COLO829 (cell line): ENCODE data around the gene ANKS1B.
"Not testable (repeated sequence)": the region's sequence is repeated elsewhere in the genome, so short reads cannot be mapped to it uniquely, and the experiment has no call there.

ENCODE experiments used
- DNase-seq: peaks from one replicate; pipeline ENCODE4 v3.0.0; 2012; ENCODE audit warnings: low spot score

Gene ANKS1B

DNA sequence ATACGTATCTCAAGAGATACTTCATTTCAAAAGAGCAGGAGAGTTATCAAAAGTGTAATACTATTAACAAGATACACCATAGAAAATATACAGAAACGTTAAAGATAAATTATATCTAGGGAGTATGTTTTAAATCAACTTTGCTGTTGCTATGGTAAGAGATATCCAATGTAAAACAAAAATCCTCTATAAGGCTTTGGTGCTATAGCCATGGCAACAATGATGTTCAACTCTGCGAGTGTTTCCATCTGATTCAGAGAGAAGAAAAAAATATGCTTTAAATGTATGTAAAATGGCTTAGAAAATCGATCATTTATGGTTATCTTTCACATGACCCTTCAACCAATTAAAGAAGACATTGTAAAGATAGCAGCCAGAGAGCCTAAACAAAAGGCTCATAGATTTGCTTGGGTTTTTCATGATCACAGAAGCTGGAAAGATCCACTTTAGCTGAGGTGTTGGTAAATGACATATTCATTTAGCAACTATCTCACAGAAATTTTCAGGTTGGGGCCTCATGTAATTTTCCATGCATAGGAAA, 724.2 kb downstream of the ANKS1B start:
- DNase-seq, result no peak

DNA sequence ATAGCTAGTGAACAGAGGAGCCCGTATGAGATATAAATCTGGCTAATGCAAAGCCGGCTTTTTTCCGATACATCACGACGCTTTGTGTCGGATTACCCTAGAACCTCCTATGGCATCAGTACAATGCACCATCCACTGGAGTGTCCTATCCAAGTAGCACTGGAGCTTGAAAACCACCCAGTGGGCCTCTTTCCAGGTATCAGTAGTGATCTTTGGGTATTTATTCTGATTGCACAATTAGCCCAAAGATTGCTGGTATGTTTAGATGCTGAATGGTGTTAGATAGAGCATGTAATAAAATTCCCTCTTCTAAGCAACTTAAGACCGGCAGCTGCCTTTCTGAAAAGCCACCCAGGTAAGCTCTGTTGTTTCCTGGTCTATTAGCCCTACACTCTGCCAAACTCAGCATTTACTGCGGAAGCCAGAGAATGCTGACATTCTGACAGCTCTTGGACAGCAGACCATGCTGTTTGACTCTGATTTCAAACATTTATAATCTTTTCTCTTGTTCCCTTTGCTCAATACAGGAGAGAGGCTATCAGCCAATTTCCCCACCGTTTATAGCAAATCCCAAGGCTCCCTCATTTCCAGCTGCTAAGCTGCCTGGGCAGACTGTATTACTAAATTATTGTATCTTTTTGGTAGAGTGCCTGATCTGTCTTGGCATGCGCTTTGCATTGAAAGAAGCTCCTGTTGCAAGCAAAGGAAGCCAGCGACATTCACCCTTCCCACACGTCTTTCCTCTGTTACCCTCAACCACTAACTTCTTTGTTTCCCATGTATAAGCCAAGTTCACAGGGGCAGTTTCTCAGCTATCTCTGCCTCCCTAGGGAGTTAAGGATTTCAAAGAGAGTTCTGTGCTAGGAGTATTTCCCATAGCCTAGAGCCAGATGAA, 725.4 kb downstream of the ANKS1B start:
- DNase-seq, result peak; percentile 91

DNA sequence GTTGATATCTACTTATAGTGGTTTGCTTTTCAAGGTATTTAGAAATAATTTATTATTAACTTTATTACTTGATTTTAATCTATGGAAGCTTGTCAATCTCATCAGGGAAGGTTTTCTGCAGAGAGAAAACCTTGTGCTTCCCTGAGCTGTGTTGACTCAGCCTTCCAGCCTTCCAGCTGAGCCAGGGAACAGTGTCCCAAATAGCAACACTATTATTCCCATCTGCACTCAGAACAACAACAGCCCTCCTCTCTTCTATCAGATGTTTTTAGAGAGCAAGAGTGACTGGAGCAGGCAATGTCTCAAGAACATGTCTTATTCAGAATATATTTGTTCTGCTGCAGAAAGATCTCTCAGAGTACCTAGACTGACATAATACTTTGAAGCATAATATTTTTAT, 727.1 kb downstream of the ANKS1B start:
- no peak for DNase-seq

DNA sequence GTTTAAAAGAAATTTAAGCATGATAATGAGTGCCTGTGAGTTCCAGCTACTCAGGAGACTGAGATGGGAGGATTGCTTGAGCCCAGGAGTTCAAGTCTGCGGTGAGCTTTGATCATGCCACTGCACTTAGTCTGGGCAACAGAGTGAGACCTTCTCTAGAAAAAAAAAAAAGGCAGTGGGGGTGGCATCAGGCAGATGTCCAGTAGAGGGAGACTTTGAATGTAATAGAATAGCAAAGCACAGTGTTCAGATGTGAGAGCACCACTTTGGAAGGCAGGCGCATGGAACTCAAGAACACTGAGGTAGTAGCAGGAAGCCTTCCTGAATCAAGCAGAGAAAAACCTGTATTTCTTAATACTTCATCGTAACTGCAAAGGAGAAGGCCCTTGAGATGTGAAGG, 731.7 kb downstream of the ANKS1B start:
- no peak for DNase-seq

DNA sequence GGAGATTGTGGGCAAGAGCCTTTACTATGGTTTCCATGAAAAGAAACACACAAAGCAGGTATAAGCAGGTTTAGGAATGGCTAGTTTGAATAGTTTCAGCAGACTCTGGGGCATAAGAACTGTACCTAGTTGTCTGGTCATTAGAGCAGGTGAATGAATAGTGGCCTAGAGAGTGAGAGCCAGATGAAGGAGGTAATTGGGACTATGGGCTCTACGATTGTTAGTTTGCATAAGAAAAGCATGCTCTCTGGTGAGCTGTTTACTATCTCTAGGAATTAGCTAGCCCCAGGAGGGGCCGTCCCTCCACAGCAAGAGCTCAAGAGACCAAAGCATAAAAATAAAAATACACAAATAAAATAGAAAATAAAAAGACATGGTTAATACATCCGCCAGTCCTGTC, 734.6 kb downstream of the ANKS1B start:
- DNase-seq, result no peak

DNA sequence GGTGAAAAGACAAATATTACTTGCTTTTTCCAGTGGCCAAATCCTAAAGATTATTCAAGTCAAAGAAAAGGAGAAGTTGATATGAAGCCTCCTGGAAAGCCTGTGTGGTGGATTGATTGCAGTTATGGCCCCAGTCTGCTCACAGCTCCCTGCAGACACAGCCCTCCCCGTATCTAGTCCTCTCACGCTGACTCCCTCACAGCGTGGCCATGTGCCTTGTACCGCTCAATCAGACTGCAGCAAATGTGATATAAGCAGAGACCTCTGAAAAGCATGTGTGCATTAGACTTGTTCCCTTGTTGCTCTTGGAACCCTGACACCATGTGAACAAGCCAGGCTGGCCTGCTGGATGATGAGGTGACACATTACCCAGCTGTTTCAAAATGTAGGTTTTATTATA, 735.2 kb downstream of the ANKS1B start:
- no peak for DNase-seq

DNA sequence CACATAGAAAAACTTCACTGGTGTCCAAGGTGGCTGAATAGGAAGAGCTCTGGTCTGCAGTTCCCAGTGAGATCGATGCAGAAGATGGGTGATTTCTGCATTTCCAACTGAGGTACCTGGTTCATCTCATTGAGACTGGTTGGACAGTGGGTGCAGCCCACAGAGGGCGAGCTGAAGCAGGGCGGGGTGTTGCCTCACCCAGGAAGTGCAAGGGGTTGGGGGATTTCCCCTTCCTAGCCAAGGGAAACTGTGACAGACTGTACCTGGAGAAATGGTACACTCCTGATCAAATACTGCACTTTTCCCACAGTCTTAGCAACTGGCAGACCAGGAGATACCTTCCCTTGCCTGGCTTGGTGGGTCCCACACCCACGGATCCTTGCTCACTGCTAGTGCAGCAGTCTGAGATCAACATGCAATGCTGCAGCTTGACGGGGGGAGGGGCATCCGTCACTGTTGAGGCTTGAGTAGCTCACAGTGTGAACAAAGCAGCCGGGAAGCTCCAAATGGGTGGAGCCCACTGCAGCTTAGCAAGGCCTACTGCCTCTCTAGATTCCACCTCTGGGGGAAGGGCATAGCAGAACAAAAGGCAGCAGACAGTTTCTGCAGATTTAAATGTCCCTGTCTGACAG, 746.7 kb downstream of the ANKS1B start:
- not testable (repeated sequence) for DNase-seq

DNA sequence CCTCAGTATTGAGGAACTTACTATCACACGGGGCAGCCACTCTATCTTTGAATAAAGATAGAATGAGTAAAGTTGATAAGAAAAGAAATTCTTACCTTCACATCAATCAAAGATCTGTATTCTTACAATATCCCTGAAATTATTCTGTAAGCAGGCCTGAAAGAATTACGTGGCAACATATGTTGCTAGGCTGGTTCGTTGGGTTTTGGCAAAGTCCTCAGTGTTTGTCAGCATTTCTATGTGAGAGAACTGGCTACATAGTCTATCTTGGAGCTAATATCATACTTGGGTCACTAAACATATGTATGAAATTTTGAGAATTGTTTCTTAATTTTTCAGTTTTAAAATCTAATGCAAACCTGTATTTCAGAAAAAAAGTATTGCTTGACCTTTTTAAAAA, 749.4 kb downstream of the ANKS1B start:
- DNase-seq, result no peak

DNA sequence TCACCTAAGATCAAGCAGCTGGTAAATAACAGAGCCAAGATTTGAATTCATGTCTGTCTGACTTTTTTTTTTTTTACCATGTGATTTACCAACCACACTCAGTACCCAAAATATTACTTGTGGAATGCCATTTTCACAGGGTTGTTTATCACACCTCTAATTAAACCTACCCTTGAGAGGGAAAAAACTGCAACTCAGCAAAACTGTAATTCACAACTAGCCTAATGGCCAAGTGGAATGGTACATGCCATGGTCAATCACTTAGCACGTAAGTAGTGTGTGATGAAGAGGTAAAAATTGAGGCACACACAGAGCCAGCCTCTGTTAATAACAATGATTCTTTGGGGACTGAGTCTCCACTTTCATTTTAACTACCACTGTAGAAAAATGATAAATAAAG, 750.0 kb downstream of the ANKS1B start:
- no peak for DNase-seq

DNA sequence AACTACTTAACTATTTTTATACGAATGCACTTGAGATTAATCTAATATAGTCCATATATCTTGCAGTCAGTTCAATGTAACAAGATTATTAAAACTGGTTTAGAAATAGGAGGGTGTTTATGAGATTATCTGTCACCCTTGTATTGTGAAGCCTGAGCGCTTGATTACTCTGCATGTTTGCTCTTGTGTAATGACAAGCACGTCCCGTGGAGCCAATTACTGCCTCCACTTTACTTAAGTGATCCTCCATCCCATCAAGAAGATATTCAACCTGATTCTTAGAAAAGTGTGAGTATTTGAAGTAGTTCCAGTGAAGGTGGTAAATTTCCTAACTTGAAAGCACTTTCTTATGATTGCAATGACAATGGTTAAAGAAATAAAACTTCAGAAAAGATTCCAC, 752.4 kb downstream of the ANKS1B start:
- DNase-seq, result no peak

DNA sequence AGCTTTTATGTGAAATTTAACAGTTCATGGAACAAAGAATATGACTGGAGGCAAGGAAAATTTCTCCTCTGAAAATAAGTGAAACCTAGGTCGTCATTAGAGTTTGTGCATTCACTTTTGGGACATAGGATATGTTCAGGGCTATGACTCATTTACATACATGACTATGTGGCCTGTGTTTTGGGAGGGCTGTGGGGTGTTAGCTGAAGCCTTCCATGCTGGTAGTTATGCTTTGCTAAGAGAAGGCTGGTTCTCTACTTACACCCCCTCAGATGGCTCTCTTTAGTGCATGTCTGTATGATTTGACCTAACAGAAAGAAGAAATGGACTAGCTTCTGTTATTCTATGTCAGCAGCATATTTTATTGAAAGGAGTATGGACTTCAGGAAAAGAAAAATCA, 753.7 kb downstream of the ANKS1B start:
- DNase-seq, result no peak

DNA sequence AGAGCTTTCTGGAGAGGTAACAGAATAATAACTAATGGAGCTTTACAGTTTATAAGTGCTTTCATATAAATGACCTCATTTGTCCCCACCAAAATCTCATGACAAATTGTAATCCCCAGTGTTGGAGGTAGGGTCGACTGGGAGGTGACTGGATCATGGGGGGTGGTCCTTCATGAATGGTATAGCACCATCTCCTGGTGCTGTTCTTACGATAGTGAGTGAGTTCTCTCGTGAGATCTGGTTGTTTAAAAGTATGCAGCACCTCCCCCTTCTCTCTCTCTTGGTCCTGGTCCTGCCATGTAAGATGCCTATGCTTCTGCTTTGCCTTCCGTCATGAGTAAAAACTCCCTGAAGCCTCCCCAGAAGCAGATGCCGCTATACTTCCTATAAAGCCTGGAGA, 760.5 kb downstream of the ANKS1B start:
- DNase-seq, result no peak

DNA sequence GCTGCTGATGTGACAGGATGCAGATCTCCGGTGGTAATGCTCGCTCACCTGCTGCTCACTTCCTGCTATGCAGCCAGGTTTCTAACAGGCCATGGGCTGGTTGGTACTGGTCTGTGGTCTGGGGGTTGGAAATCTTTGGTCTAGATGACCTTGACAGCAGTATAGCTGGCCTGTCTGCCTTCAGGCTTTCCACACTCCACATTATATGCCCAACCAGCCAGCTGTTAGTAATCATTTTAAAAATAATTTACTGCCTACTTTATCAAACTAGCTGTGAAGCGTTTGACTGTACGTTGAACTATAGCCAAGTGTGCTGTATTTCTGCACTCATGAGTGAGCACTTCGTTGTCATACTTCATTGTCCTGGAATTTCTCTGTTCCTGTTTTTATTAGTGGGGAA, 761.2 kb downstream of the ANKS1B start:
- DNase-seq, result no peak

DNA sequence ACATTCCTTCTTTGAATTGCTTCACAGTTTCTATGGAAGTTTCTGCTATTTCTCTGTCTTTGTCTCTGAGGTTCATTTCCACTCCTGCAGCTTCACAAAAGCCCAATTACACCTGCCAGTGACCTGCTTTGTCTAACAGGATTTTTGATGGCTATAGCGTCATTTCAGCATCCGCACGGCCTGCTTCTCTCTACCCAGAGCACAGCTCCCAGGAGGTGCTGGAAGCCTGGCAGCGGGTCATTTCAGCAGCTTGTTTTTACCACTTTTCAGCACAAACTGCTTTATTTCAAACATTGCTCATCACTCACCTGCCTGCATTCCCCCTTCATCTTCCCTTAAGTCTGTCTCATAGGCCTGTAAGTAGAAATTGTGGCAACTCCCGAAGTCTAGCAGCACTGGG, 771.7 kb downstream of the ANKS1B start:
- no peak for DNase-seq

DNA sequence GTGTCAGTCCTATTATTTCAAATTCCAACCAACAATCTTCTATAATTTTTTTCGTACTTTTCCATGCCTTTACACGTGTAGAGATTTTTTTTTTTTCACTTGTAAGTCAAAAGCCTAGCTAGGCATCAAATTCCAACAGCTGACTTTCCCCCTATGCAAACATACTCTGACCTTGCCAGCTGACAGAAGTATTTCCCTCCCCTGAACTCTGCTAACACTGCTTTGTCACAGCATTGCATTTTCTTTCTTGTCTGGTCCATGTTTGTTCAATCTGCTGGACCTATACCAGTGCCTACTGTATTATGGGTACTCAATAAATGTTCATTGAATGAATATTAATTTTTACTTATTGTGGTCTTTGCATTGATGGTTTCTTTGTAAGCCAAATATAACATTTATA, 772.5 kb downstream of the ANKS1B start:
- no peak for DNase-seq

DNA sequence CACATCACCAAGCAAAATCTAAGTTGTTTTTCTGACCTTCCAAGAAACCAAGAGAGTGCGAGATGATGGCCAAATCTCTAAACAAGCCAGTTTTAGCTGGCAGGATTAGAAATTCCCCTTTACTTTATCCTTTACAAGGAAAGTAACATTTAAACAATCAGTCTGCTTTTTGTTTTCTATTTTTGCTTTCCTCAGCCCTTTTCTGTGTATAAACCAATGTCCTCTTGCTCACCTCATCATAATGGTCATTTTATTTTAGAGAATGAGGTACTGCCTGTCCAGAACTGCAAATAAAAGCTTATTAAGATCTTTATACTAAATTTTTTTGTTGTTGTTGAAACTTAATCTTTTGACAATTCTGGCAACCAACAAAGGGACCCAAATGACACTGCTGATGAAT, 779.6 kb downstream of the ANKS1B start:
- DNase-seq, result no peak

DNA sequence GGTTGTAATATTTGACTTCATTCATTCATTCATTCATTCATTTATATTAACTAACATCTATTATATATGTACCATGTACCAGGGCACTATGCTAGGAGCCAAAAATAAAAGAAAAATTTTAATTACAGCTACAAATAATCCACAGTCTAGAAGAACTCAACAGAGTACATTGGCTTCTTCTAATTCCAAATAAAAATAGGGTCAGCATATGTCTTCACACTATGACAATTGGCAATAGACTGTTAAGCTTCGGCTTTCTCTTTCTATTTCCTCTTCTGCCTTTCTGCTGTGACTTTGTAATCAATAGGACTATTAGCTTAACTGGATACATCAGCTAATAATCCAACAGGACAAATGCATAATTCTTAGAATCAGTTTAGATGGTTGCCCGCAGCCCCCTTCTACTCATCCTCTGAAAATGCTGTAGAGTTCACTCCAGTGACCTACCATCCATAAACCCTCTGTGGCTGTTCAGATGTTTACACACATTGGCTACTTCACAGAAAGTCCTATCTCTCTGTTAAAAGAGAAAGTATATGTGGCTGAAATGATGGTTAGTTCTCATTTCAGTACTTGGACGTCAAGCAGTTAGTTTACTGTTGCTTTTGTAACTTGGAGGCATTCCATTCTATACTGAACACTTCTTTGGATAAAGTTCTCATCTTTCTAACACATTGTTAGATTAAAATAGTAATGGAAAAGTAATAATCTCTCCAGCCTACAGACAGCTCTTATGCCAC, 782.7 kb downstream of the ANKS1B start:
- no peak for DNase-seq

DNA sequence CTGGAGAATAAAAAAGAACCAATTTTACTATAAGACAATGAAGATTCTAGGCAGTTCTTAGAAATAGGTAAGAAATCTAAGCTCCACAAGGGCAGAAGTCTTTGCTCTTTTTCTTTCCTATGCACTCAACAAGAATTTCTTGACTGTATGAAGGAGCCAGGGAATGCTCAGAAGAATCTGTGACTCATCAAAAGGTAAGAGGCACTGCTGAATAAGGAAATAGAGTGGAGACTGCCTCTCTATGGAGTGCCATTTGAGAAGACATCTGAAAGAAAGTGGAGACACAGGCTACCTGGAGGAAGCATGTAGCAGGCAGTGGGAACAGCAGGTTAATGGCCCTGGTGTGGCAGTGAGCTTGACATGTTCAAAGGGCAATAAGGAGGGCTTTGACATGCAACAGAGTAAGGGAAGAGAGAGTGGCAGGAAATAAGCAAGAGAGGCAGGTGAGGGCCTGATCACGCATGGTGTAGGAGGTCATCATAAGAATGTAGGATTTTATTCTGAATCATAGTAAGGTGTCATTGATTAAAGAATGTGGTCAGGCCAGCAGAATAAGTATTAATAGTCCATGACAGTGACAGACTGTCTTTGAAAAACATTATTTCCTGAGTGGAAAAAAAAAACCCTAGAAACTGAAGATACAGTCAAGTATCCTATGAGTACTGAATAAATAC, 783.9 kb downstream of the ANKS1B start:
- DNase-seq, result no peak

DNA sequence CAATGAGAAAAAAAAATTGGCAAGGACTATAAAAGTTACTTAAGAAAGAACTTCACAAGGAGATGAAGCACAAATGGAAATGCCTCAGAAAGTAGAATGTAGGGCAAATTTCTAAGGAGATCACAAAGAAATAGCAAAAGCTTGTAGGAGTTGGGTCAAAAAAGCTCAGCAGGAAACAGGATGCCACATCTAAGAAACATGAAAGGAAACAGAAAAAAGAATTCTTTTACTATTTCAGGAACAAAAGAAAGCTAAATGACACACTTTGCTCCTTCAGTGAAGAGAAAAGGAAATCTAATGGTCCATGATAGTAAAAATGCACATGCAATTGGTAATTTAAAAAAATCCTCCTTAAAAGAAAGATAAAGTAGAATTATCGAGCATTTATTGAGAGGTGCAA, 789.3 kb downstream of the ANKS1B start:
- DNase-seq, result no peak

DNA sequence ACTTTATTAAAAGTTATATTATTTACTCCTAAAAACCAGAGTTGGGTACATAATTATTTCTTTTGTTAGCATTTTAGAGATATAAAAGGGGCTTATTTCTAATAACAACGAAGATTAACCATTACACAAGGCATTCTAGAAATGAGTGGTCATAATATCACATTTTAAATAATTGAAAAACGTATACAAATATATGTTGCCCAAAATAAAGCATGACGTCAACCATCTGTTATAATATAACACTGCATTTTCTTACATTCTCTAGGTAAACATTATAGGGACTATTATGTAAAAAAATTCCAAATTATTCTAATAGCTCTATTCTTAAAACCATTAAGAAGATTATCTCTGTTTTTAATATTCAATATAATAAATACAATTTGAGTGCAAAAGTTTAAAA, 792.2 kb downstream of the ANKS1B start:
- DNase-seq, result no peak

DNA sequence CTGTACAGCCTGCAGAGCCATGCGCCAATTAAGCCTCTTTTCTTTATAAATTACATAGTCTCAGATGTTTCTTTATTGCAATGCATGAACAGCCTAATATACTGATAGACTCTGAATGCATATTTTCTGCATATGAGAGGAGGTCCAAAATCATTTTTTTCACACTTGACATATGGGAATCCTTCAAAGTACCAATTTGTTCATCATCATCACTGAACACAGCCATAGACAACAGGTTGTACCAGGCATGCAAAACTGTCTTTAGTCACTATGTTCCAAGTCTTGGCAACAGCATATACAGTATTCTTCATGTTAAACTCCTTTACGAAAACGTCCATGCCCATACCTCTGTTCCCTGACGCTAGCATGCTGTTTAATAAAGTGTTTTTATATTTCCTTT, 807.9 kb downstream of the ANKS1B start:
- DNase-seq, result no peak

DNA sequence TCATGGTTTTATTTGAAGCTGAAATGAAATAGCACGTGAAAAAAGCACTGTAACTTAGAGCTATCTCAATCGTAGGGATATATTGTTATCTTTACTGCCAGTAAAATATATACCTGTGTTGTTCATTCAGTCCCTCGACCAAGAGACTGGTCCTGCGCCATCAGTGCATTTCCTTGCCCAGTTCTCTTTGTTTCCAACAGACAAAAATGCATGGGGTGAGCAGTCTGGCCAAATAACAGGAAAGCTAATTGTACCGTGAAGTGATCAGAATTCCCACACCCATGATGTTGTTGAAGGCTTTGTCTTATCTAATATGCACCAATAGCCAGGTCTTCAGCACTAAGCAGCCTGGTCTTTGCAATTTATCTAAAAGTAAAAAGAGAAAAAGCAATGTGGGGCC, 814.3 kb downstream of the ANKS1B start:
- no peak for DNase-seq
